HEK293 (cell line): ENCODE measurements around the gene PPM1G.

Experiments used
- CTCF ChIA-PET: fragments of 350-600 bp; formaldehyde crosslinking; extraction: SDS; loops from one replicate; lab custom pipeline; 2021; ENCODE audit warnings: antibody characterized with exemption; lab: Yijun Ruan, JAX
- POLR2A ChIA-PET: fragments of 300-600 bp; formaldehyde crosslinking; extraction: SDS; loops from one replicate; lab custom pipeline; 2020; ENCODE audit warnings: antibody characterized with exemption, inconsistent platforms; lab: Yijun Ruan, JAX
- H3K27ac ChIP-seq: fragments of 200-500 bp; sonication (Bioruptor generic); 2 replicates; pipeline ENCODE4 v1.5.1; 2014; ENCODE audit warnings: low read depth, low read length, control low read depth, inconsistent platforms; ENCODE audit errors: extremely low read depth
- H3K36me3 ChIP-seq, 2 experiments: fragments of 200-500 bp in 1 of 2; sonication (Bioruptor generic) in 1 of 2; 1 replicate in 1 of 2; 2 replicates in 1 of 2; pipeline ENCODE4 v1.5.1; 2014 to 2017; ENCODE audit warnings: inconsistent platforms in 2 of 2, low read length in 2 of 2; ENCODE audit not compliant: control insufficient read depth in 2 of 2, insufficient read depth in 1 of 2
- H3K4me1 ChIP-seq: fragments of 200-500 bp; sonication (Bioruptor generic); 2 replicates; pipeline ENCODE4 v1.5.1; 2014; ENCODE audit warnings: mild to moderate bottlenecking, low read length, inconsistent platforms; ENCODE audit not compliant: control insufficient read depth, insufficient read depth
- H3K4me3 ChIP-seq: 2 replicates; pipeline ENCODE4 v1.5.1; 2011; ENCODE audit warnings: low read depth, mild to moderate bottlenecking, control low read depth, low read length, moderate library complexity
- H3K9me3 ChIP-seq: fragments of 200-500 bp; sonication (Bioruptor generic); 2 replicates; pipeline ENCODE4 v1.5.1; 2014; ENCODE audit warnings: low read depth, low read length, inconsistent platforms; ENCODE audit not compliant: control insufficient read depth, insufficient read depth
- ELK4 ChIP-seq: IDR thresholded peaks from 2 replicates; pipeline ENCODE4 v1.6.1; 2011; ENCODE audit warnings: mild to moderate bottlenecking, low read depth, low read length, borderline replicate concordance
- GLI4 ChIP-seq: fragments of 450-650 bp; formaldehyde crosslinking; IDR thresholded peaks from 2 replicates; pipeline ENCODE4 v1.5.1; 2016; ENCODE audit warnings: missing biosample characterization, missing genetic modification characterization
- KLF10 ChIP-seq: fragments of 450-650 bp; IDR thresholded peaks from 2 replicates; pipeline ENCODE4 v1.5.1; 2018; ENCODE audit warnings: missing biosample characterization, mild to moderate bottlenecking, missing genetic modification characterization
- PRDM2 ChIP-seq: fragments of 450-650 bp; formaldehyde crosslinking; IDR thresholded peaks from 2 replicates; pipeline ENCODE4 v1.5.1; 2016; ENCODE audit warnings: missing biosample characterization, missing genetic modification characterization, borderline replicate concordance
- SETDB1 ChIP-seq: IDR thresholded peaks from one replicate; pipeline ENCODE4 v1.6.1; 2017; ENCODE audit warnings: mild to moderate bottlenecking, low read length, moderate library complexity, mixed read lengths; ENCODE audit not compliant: insufficient read length
- ZBTB8A ChIP-seq: fragments of 450-650 bp; formaldehyde crosslinking; IDR thresholded peaks from 2 replicates; pipeline ENCODE4 v1.5.1; 2016; ENCODE audit warnings: missing biosample characterization, missing genetic modification characterization
- ZIC2 ChIP-seq: fragments of 450-650 bp; formaldehyde crosslinking; IDR thresholded peaks from 2 replicates; pipeline ENCODE4 v1.5.1; 2016; ENCODE audit warnings: missing biosample characterization, missing genetic modification characterization
- ZNF175 ChIP-seq: fragments of 450-650 bp; formaldehyde crosslinking; IDR thresholded peaks from 2 replicates; pipeline ENCODE4 v1.5.1; 2016; ENCODE audit warnings: missing biosample characterization, missing genetic modification characterization
- ZNF221 ChIP-seq: fragments of 450-650 bp; formaldehyde crosslinking; IDR thresholded peaks from 2 replicates; pipeline ENCODE4 v1.5.1; 2017; ENCODE audit warnings: missing biosample characterization, missing genetic modification characterization, borderline replicate concordance
- ZNF280C ChIP-seq: fragments of 450-650 bp; formaldehyde crosslinking; IDR thresholded peaks from 2 replicates; pipeline ENCODE4 v1.5.1; 2016; ENCODE audit warnings: missing biosample characterization, missing genetic modification characterization
- ZNF280D ChIP-seq: fragments of 450-650 bp; formaldehyde crosslinking; IDR thresholded peaks from 2 replicates; pipeline ENCODE4 v1.5.1; 2016; ENCODE audit warnings: missing biosample characterization, missing genetic modification characterization
- ZNF324 ChIP-seq: fragments of 450-650 bp; formaldehyde crosslinking; IDR thresholded peaks from 2 replicates; pipeline ENCODE4 v1.5.1; 2016; ENCODE audit warnings: missing biosample characterization, missing genetic modification characterization
- ZNF366 ChIP-seq: fragments of 450-650 bp; formaldehyde crosslinking; conservative IDR thresholded peaks from 2 replicates; pipeline ENCODE4 v1.5.1; 2016; ENCODE audit warnings: missing biosample characterization, missing genetic modification characterization
- ZNF416 ChIP-seq: fragments of 450-650 bp; formaldehyde crosslinking; IDR thresholded peaks from 2 replicates; pipeline ENCODE4 v1.5.1; 2016; ENCODE audit warnings: missing biosample characterization, missing genetic modification characterization
- ZNF510 ChIP-seq: fragments of 450-650 bp; formaldehyde crosslinking; IDR thresholded peaks from 2 replicates; pipeline ENCODE4 v1.5.1; 2018; ENCODE audit warnings: mild to moderate bottlenecking, missing genetic modification characterization, missing biosample characterization; ENCODE audit not compliant: insufficient replicate concordance
- ZNF561 ChIP-seq: fragments of 450-650 bp; IDR thresholded peaks from 2 replicates; pipeline ENCODE4 v1.5.1; 2018; ENCODE audit warnings: missing biosample characterization, missing genetic modification characterization, borderline replicate concordance
- ZNF580 ChIP-seq: fragments of 450-650 bp; formaldehyde crosslinking; IDR thresholded peaks from 2 replicates; pipeline ENCODE4 v1.5.1; 2016; ENCODE audit warnings: missing biosample characterization, missing genetic modification characterization
- ZNF621 ChIP-seq: fragments of 450-650 bp; formaldehyde crosslinking; IDR thresholded peaks from 2 replicates; pipeline ENCODE4 v1.5.1; 2017; ENCODE audit warnings: missing biosample characterization, missing genetic modification characterization
- ZNF654 ChIP-seq: fragments of 450-650 bp; formaldehyde crosslinking; IDR thresholded peaks from 2 replicates; pipeline ENCODE4 v1.5.1; 2016; ENCODE audit warnings: low read depth, missing biosample characterization, missing genetic modification characterization
- ZNF792 ChIP-seq: fragments of 450-650 bp; formaldehyde crosslinking; IDR thresholded peaks from 2 replicates; pipeline ENCODE4 v1.5.1; 2016; ENCODE audit warnings: missing biosample characterization, missing genetic modification characterization

Gene PPM1G

GRCh38 chr2:27441958-27442919, 32.8 kb upstream of the PPM1G start, which contains the start of gene KRTCAP3:
TSS of gene KRTCAP3 (plus strand) at chr2:27442381. CDS start at chr2:27442413, 32 bp downstream.
- ChIA-PET CTCF (no interaction called here), POLR2A (interaction anchor here (0.5 to 1.2 kb wide), 3 partner anchors 13 to 151 kb away, joined by 3 read pairs; partner anchors contain the start of gene NRBP1)
- Histone ChIP-seq H3K9me3 (no peaks in the 10 kb centered on the region), H3K4me3 (no peak within 1 kb of the TSS), H3K27ac (0 out of 2 replicates have a peak within 1 kb of the TSS, but pooled peaks have one; percentile 9), H3K36me3 (peaks cover 24 to 75% of the 10 kb centered on the region in 2 experiments), H3K4me1 (no peaks in the 10 kb centered on the region)
- TF ChIP-seq PRDM2 (tag by site-specific recombination), result no peak
- no peak for TF ChIP-seq KLF10 (tag by site-specific recombination)
- TF ChIP-seq ZBTB8A (tag by site-specific recombination), result no peak
- TF ChIP-seq ZIC2, result no peak
- no peak for TF ChIP-seq ZNF416
- TF ChIP-seq ZNF324, result no peak
- no peak for TF ChIP-seq ZNF366 (tag by site-specific recombination)
- no peak for TF ChIP-seq ZNF621
- no peak for TF ChIP-seq ZNF792
- no peak for TF ChIP-seq GLI4 (tag by site-specific recombination)
- no peak for TF ChIP-seq ZNF510 (tag by site-specific recombination)

GRCh38 chr2:27441226-27441926, 32.0 kb upstream of the PPM1G start:
- Histone ChIP-seq H3K4me1 (no peaks in the 10 kb centered on the region), H3K4me3 (no peak overlapping the region), H3K27ac (no peak overlapping the region), H3K9me3 (no peaks in the 10 kb centered on the region), H3K36me3 (peaks cover 33 to 80% of the 10 kb centered on the region in 2 experiments)
- ChIA-PET POLR2A (interaction anchor here (0.5 kb wide), 1 partner anchor 152 kb away, joined by 3 read pairs; no protein-coding TSS in a partner anchor), CTCF (no interaction called here)
- no peak for TF ChIP-seq ZNF654 (tag by site-specific recombination)
- TF ChIP-seq ZNF280D (tag by site-specific recombination), result no peak
- TF ChIP-seq ELK4, result no peak
- TF ChIP-seq ZNF175 (tag by site-specific recombination), result no peak
- TF ChIP-seq ZNF221 (tag by site-specific recombination), result no peak
- TF ChIP-seq ZNF561 (tag by site-specific recombination), result no peak
- no peak for TF ChIP-seq SETDB1
- no peak for TF ChIP-seq ZNF280C (tag by site-specific recombination)
- TF ChIP-seq ZNF580 (tag by site-specific recombination), result no peak
